HEK293 (cell line): Measurements from ENCODE around the gene PAPSS1.

Experiments
- CTCF ChIA-PET: fragments of 350-600 bp; formaldehyde crosslinking; extraction: SDS; loops from one replicate; lab custom pipeline; 2021; ENCODE audit warnings: antibody characterized with exemption; lab: Yijun Ruan, JAX
- POLR2A ChIA-PET: fragments of 300-600 bp; formaldehyde crosslinking; extraction: SDS; loops from one replicate; lab custom pipeline; 2020; ENCODE audit warnings: antibody characterized with exemption, inconsistent platforms; lab: Yijun Ruan, JAX
- H3K27ac ChIP-seq: fragments of 200-500 bp; sonication (Bioruptor generic); 2 replicates; pipeline ENCODE4 v1.5.1; 2014; ENCODE audit warnings: low read depth, low read length, control low read depth, inconsistent platforms; ENCODE audit errors: extremely low read depth
- H3K36me3 ChIP-seq, 2 experiments: fragments of 200-500 bp in 1 of 2; sonication (Bioruptor generic) in 1 of 2; 1 replicate in 1 of 2; 2 replicates in 1 of 2; pipeline ENCODE4 v1.5.1; 2014 to 2017; ENCODE audit warnings: inconsistent platforms in 2 of 2, low read length in 2 of 2; ENCODE audit not compliant: control insufficient read depth in 2 of 2, insufficient read depth in 1 of 2
- H3K4me1 ChIP-seq: fragments of 200-500 bp; sonication (Bioruptor generic); 2 replicates; pipeline ENCODE4 v1.5.1; 2014; ENCODE audit warnings: mild to moderate bottlenecking, low read length, inconsistent platforms; ENCODE audit not compliant: control insufficient read depth, insufficient read depth
- H3K4me3 ChIP-seq: 2 replicates; pipeline ENCODE4 v1.5.1; 2011; ENCODE audit warnings: low read depth, mild to moderate bottlenecking, control low read depth, low read length, moderate library complexity
- H3K9me3 ChIP-seq: fragments of 200-500 bp; sonication (Bioruptor generic); 2 replicates; pipeline ENCODE4 v1.5.1; 2014; ENCODE audit warnings: low read depth, low read length, inconsistent platforms; ENCODE audit not compliant: control insufficient read depth, insufficient read depth
- GLI2 ChIP-seq: fragments of 450-650 bp; formaldehyde crosslinking; IDR thresholded peaks from 2 replicates; pipeline ENCODE4; 2017; ENCODE audit warnings: missing biosample characterization, missing genetic modification characterization, low read depth, borderline replicate concordance
- GLI4 ChIP-seq: fragments of 450-650 bp; formaldehyde crosslinking; IDR thresholded peaks from 2 replicates; pipeline ENCODE4 v1.5.1; 2016; ENCODE audit warnings: missing biosample characterization, missing genetic modification characterization
- OSR2 ChIP-seq: fragments of 450-650 bp; formaldehyde crosslinking; IDR thresholded peaks from 2 replicates; pipeline ENCODE4 v1.5.1; 2016; ENCODE audit warnings: missing biosample characterization, missing genetic modification characterization
- RBAK ChIP-seq: fragments of 450-650 bp; formaldehyde crosslinking; IDR thresholded peaks from 2 replicates; pipeline ENCODE4 v1.5.1; 2016; ENCODE audit warnings: missing biosample characterization, missing genetic modification characterization
- TRIM28 ChIP-seq: IDR thresholded peaks from 2 replicates; pipeline ENCODE4 v1.6.1; 2011; ENCODE audit warnings: low read length, control low read depth, borderline replicate concordance
- ZNF114 ChIP-seq: fragments of 450-650 bp; formaldehyde crosslinking; IDR thresholded peaks from 2 replicates; pipeline ENCODE4 v1.5.0; 2017; ENCODE audit warnings: missing biosample characterization, missing genetic modification characterization
- ZNF248 ChIP-seq: fragments of 450-650 bp; formaldehyde crosslinking; IDR thresholded peaks from 2 replicates; pipeline ENCODE4 v1.5.1; 2017; ENCODE audit warnings: missing biosample characterization, missing genetic modification characterization
- ZNF37A ChIP-seq: fragments of 450-650 bp; IDR thresholded peaks from 2 replicates; pipeline ENCODE4 v1.5.1; 2018; ENCODE audit warnings: missing biosample characterization, missing genetic modification characterization
- ZNF416 ChIP-seq: fragments of 450-650 bp; formaldehyde crosslinking; IDR thresholded peaks from 2 replicates; pipeline ENCODE4 v1.5.1; 2016; ENCODE audit warnings: missing biosample characterization, missing genetic modification characterization
- ZNF423 ChIP-seq: fragments of 450-650 bp; formaldehyde crosslinking; IDR thresholded peaks from 2 replicates; pipeline ENCODE4 v1.5.1; 2016; ENCODE audit warnings: missing biosample characterization, missing genetic modification characterization
- ZNF670 ChIP-seq: fragments of 450-650 bp; formaldehyde crosslinking; IDR thresholded peaks from 2 replicates; pipeline ENCODE4 v1.5.1; 2016; ENCODE audit warnings: missing biosample characterization, missing genetic modification characterization, low read depth
- ZNF776 ChIP-seq: fragments of 450-650 bp; formaldehyde crosslinking; IDR thresholded peaks from 2 replicates; pipeline ENCODE4 v1.5.0; 2017; ENCODE audit warnings: missing biosample characterization, missing genetic modification characterization, borderline replicate concordance
- ZNF791 ChIP-seq: fragments of 450-650 bp; formaldehyde crosslinking; IDR thresholded peaks from 2 replicates; pipeline ENCODE4 v1.5.1; 2016; ENCODE audit warnings: missing biosample characterization, missing genetic modification characterization
- ZXDB ChIP-seq: fragments of 450-650 bp; formaldehyde crosslinking; IDR thresholded peaks from 2 replicates; pipeline ENCODE4 v1.5.1; 2016; ENCODE audit warnings: missing biosample characterization, missing genetic modification characterization
- TF ChIP-seq, protein P1 (sequence below): fragments of 450-650 bp; formaldehyde crosslinking; IDR thresholded peaks from 2 replicates; pipeline ENCODE4 v1.5.0; 2017; ENCODE audit warnings: missing biosample characterization, missing genetic modification characterization, borderline replicate concordance
- TF ChIP-seq, protein P2 (sequence below): fragments of 450-650 bp; formaldehyde crosslinking; IDR thresholded peaks from 2 replicates; pipeline ENCODE4 v1.5.1; 2016; ENCODE audit warnings: missing biosample characterization, missing genetic modification characterization
- TF ChIP-seq, protein P3 (sequence below): IDR thresholded peaks from 2 replicates; pipeline ENCODE4 v1.6.1; 2011; ENCODE audit warnings: mild to moderate bottlenecking, low read depth, low read length, borderline replicate concordance
- TF ChIP-seq, protein P4 (sequence below): fragments of 450-650 bp; formaldehyde crosslinking; IDR thresholded peaks from 2 replicates; pipeline ENCODE4 v1.5.1; 2016; ENCODE audit warnings: missing biosample characterization, missing genetic modification characterization
- TF ChIP-seq, protein P5 (sequence below): fragments of 450-650 bp; formaldehyde crosslinking; IDR thresholded peaks from 2 replicates; pipeline ENCODE4 v1.5.1; 2017; ENCODE audit warnings: missing biosample characterization, missing genetic modification characterization
- TF ChIP-seq, protein P6 (sequence below): fragments of 450-650 bp; formaldehyde crosslinking; IDR thresholded peaks from 2 replicates; pipeline ENCODE4 v1.5.1; 2017; ENCODE audit warnings: missing biosample characterization, missing genetic modification characterization
- TF ChIP-seq, protein P7 (sequence below): fragments of 450-650 bp; formaldehyde crosslinking; IDR thresholded peaks from 2 replicates; pipeline ENCODE4 v1.5.1; 2016; ENCODE audit warnings: missing biosample characterization, missing genetic modification characterization

The PAPSS1 gene

DNA sequence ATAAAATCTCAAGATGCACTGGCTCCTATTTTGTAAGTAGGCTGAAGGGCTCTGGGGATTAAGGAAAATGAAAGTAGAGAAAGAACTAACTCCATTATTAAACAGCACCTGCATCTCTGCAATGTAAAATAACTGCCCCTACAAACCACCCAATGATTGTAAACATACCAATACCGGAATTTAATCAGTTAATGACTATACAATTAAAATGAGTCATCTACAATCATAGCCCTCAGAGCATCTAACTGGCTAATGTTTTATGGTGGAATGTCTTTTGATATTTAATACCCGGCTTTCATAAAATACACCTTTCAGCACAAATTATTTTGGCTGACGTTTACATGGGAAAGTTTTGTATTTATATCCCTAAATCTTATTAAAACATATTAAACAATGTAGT, 142.3 kb downstream of the PAPSS1 start:
- TF ChIP-seq, protein P1, sequence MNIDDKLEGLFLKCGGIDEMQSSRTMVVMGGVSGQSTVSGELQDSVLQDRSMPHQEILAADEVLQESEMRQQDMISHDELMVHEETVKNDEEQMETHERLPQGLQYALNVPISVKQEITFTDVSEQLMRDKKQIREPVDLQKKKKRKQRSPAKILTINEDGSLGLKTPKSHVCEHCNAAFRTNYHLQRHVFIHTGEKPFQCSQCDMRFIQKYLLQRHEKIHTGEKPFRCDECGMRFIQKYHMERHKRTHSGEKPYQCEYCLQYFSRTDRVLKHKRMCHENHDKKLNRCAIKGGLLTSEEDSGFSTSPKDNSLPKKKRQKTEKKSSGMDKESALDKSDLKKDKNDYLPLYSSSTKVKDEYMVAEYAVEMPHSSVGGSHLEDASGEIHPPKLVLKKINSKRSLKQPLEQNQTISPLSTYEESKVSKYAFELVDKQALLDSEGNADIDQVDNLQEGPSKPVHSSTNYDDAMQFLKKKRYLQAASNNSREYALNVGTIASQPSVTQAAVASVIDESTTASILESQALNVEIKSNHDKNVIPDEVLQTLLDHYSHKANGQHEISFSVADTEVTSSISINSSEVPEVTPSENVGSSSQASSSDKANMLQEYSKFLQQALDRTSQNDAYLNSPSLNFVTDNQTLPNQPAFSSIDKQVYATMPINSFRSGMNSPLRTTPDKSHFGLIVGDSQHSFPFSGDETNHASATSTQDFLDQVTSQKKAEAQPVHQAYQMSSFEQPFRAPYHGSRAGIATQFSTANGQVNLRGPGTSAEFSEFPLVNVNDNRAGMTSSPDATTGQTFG, result no peak
- TF ChIP-seq ZNF791 (tag by site-specific recombination), result no peak
- TF ChIP-seq OSR2 (tag by site-specific recombination), result no peak
- TF ChIP-seq GLI4 (tag by site-specific recombination), result no peak
- TF ChIP-seq ZNF416 (tag by site-specific recombination), result no peak
- TF ChIP-seq, protein P2, sequence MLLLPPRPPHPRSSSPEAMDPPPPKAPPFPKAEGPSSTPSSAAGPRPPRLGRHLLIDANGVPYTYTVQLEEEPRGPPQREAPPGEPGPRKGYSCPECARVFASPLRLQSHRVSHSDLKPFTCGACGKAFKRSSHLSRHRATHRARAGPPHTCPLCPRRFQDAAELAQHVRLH (tag by site-specific recombination), result no peak
- no peak for TF ChIP-seq GLI2
- no peak for TF ChIP-seq ZNF776 (tag by site-specific recombination)
- TF ChIP-seq ZNF670 (tag by site-specific recombination), result no peak
- no peak for TF ChIP-seq ZNF37A (tag by site-specific recombination)
- TF ChIP-seq, protein P3, sequence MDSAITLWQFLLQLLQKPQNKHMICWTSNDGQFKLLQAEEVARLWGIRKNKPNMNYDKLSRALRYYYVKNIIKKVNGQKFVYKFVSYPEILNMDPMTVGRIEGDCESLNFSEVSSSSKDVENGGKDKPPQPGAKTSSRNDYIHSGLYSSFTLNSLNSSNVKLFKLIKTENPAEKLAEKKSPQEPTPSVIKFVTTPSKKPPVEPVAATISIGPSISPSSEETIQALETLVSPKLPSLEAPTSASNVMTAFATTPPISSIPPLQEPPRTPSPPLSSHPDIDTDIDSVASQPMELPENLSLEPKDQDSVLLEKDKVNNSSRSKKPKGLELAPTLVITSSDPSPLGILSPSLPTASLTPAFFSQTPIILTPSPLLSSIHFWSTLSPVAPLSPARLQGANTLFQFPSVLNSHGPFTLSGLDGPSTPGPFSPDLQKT, result no peak
- TF ChIP-seq, protein P4, sequence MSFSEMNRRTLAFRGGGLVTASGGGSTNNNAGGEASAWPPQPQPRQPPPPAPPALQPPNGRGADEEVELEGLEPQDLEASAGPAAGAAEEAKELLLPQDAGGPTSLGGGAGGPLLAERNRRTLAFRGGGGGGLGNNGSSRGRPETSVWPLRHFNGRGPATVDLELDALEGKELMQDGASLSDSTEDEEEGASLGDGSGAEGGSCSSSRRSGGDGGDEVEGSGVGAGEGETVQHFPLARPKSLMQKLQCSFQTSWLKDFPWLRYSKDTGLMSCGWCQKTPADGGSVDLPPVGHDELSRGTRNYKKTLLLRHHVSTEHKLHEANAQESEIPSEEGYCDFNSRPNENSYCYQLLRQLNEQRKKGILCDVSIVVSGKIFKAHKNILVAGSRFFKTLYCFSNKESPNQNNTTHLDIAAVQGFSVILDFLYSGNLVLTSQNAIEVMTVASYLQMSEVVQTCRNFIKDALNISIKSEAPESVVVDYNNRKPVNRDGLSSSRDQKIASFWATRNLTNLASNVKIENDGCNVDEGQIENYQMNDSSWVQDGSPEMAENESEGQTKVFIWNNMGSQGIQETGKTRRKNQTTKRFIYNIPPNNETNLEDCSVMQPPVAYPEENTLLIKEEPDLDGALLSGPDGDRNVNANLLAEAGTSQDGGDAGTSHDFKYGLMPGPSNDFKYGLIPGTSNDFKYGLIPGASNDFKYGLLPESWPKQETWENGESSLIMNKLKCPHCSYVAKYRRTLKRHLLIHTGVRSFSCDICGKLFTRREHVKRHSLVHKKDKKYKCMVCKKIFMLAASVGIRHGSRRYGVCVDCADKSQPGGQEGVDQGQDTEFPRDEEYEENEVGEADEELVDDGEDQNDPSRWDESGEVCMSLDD (tag by site-specific recombination), result no peak
- no peak for TF ChIP-seq TRIM28
- TF ChIP-seq, protein P5, sequence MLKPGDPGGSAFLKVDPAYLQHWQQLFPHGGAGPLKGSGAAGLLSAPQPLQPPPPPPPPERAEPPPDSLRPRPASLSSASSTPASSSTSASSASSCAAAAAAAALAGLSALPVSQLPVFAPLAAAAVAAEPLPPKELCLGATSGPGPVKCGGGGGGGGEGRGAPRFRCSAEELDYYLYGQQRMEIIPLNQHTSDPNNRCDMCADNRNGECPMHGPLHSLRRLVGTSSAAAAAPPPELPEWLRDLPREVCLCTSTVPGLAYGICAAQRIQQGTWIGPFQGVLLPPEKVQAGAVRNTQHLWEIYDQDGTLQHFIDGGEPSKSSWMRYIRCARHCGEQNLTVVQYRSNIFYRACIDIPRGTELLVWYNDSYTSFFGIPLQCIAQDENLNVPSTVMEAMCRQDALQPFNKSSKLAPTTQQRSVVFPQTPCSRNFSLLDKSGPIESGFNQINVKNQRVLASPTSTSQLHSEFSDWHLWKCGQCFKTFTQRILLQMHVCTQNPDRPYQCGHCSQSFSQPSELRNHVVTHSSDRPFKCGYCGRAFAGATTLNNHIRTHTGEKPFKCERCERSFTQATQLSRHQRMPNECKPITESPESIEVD (tag by site-specific recombination), result no peak
- TF ChIP-seq ZNF423 (tag by site-specific recombination), result no peak
- TF ChIP-seq, protein P6, sequence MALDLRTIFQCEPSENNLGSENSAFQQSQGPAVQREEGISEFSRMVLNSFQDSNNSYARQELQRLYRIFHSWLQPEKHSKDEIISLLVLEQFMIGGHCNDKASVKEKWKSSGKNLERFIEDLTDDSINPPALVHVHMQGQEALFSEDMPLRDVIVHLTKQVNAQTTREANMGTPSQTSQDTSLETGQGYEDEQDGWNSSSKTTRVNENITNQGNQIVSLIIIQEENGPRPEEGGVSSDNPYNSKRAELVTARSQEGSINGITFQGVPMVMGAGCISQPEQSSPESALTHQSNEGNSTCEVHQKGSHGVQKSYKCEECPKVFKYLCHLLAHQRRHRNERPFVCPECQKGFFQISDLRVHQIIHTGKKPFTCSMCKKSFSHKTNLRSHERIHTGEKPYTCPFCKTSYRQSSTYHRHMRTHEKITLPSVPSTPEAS (tag by site-specific recombination), result no peak
- Histone ChIP-seq H3K27ac (no peak overlapping the region), H3K9me3 (no peaks in the 10 kb centered on the region), H3K4me1 (no peaks in the 10 kb centered on the region), H3K4me3 (no peak overlapping the region), H3K36me3 (no peaks in the 10 kb centered on the region)
- ChIA-PET CTCF (no interaction called here), POLR2A (no interaction called here)

DNA sequence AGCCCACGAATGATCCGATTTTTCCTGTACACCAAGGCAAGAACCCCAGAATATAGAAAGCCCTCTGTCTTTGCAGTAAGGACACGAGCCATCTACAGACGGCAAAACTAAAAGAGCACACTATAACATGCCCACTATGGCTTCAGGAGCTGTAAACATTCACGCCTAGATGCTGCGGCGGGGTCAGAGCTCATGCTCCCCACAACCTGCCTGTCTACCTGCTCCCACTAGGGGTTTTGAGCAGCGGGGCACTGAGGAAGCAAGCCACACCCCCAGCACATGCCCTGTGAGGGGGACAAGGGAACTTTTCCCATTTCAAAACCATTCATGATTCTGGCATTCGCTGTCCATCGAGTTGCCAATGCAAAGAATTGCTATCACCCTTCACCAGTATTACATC, 144.8 kb downstream of the PAPSS1 start:
- Histone ChIP-seq H3K27ac (no peak overlapping the region), H3K9me3 (no peaks in the 10 kb centered on the region), H3K4me3 (no peak overlapping the region), H3K4me1 (no peaks in the 10 kb centered on the region), H3K36me3 (no peaks in the 10 kb centered on the region)
- CTCF ChIA-PET, result no interaction called here
- POLR2A ChIA-PET, result no interaction called here
- TF ChIP-seq ZXDB (tag by site-specific recombination), result no peak
- TF ChIP-seq, protein P7, sequence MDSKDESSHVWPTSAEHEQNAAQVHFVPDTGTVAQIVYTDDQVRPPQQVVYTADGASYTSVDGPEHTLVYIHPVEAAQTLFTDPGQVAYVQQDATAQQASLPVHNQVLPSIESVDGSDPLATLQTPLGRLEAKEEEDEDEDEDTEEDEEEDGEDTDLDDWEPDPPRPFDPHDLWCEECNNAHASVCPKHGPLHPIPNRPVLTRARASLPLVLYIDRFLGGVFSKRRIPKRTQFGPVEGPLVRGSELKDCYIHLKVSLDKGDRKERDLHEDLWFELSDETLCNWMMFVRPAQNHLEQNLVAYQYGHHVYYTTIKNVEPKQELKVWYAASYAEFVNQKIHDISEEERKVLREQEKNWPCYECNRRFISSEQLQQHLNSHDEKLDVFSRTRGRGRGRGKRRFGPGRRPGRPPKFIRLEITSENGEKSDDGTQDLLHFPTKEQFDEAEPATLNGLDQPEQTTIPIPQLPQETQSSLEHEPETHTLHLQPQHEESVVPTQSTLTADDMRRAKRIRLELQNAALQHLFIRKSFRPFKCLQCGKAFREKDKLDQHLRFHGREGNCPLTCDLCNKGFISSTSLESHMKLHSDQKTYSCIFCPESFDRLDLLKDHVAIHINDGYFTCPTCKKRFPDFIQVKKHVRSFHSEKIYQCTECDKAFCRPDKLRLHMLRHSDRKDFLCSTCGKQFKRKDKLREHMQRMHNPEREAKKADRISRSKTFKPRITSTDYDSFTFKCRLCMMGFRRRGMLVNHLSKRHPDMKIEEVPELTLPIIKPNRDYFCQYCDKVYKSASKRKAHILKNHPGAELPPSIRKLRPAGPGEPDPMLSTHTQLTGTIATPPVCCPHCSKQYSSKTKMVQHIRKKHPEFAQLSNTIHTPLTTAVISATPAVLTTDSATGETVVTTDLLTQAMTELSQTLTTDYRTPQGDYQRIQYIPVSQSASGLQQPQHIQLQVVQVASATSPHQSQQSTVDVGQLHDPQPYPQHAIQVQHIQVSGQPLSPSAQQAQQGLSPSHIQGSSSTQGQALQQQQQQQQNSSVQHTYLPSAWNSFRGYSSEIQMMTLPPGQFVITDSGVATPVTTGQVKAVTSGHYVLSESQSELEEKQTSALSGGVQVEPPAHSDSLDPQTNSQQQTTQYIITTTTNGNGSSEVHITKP (tag by site-specific recombination), result no peak
- TF ChIP-seq OSR2 (tag by site-specific recombination), result no peak
- no peak for TF ChIP-seq ZNF248
- no peak for TF ChIP-seq ZNF670 (tag by site-specific recombination)
- no peak for TF ChIP-seq RBAK (tag by site-specific recombination)
- no peak for TF ChIP-seq ZNF114 (tag by site-specific recombination)
